Astrocyte (in vitro differentiated cells and primary cell): ENCODE measurements around the gene OR7G1.

Source experiments
- EZH2 ChIP-seq: IDR thresholded peaks from 2 replicates; pipeline ENCODE4 v1.6.1; 2012; ENCODE audit warnings: mild to moderate bottlenecking, low read length, inconsistent platforms; ENCODE audit not compliant: insufficient read depth
- TF ChIP-seq, protein P1 (sequence below): IDR thresholded peaks from 2 replicates; pipeline ENCODE4 v1.5.1; 2011; ENCODE audit warnings: low read depth, mild to moderate bottlenecking, inconsistent platforms, low read length, moderate library complexity; ENCODE audit not compliant: insufficient read depth

- TF ChIP-seq, protein P1, sequence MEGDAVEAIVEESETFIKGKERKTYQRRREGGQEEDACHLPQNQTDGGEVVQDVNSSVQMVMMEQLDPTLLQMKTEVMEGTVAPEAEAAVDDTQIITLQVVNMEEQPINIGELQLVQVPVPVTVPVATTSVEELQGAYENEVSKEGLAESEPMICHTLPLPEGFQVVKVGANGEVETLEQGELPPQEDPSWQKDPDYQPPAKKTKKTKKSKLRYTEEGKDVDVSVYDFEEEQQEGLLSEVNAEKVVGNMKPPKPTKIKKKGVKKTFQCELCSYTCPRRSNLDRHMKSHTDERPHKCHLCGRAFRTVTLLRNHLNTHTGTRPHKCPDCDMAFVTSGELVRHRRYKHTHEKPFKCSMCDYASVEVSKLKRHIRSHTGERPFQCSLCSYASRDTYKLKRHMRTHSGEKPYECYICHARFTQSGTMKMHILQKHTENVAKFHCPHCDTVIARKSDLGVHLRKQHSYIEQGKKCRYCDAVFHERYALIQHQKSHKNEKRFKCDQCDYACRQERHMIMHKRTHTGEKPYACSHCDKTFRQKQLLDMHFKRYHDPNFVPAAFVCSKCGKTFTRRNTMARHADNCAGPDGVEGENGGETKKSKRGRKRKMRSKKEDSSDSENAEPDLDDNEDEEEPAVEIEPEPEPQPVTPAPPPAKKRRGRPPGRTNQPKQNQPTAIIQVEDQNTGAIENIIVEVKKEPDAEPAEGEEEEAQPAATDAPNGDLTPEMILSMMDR: no peak
- TF ChIP-seq EZH2: no peak
Measured at GRCh38 chr19:9070066-9070465, 45.5 kb downstream of the OR7G1 start.
